GM18508 (cell line): ENCODE data around the gene ZC2HC1B.

ENCODE experiments used
- ATAC-seq: cut with Tn5 transposase; IDR thresholded peaks from one replicate; pipeline ENCODE4 v1.9.1; 2021; ENCODE audit warnings: moderate number of reproducible peaks; ENCODE audit not compliant: insufficient read depth, unreplicated experiment

Gene ZC2HC1B

DNA sequence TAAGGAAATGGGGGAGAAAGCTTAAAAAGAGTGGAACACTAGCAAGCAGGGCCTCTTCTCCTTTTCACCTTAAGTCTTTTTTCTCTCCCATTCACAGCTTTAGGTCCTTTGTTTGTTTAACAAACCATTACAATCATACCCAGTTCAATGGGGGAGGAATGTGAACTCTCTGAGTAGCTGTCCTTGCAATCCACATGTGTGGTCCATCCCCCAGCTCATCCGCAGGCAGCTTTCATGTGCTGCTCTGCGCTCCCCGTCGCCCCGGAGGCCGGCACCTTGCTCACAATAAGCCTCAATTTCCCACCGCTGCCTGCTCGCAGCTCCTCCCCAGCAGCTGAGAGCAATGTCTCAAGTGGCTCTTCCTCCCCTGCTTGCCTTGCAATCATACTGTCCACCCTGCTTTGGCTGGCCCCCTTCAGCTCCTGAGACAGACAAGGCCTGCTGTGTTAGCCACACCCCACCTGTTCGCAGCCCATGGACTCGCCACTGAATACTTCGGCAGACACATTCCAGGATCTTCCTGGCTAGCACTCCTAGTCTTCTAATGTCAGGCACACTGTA, 94.6 kb downstream of the ZC2HC1B start:
- no peak for ATAC-seq

DNA sequence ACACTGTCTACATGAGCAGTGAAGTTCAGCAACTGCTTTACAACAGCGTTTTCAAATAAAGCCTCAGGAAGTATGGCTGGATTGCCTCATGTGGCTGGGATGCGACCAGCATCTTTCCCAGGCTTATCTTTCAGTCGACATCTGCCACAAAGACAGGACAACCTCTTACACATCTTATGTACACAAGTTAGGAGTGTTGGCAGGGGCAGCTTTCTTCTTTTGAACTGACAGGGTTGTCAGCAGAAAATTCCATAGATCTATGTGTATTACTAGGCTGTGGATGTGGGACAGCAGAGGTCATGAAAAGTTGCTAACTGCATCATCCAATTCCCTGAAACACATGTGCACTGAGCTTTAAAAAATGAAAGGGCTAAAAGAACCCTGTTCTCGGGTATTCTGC, 95.7 kb downstream of the ZC2HC1B start:
- no peak for ATAC-seq

DNA sequence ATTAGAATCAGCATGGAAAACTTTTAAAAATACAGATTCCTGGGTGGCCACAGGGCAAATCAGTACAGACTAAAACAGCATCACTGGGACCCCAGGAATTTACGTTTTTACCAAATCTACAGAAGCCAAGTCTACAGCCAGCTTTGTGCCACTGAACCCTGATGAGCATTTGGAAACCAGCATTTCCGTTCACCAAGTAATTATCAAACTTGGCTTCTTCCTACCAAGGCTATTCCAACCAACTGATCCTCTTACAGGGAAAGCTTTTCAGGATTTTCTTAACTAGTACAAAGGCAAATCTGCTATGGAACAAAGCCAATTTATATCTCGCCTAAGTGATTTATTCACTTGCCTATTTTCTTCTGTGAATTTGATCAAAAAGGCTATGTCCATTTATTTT, 96.8 kb downstream of the ZC2HC1B start:
- no peak for ATAC-seq

DNA sequence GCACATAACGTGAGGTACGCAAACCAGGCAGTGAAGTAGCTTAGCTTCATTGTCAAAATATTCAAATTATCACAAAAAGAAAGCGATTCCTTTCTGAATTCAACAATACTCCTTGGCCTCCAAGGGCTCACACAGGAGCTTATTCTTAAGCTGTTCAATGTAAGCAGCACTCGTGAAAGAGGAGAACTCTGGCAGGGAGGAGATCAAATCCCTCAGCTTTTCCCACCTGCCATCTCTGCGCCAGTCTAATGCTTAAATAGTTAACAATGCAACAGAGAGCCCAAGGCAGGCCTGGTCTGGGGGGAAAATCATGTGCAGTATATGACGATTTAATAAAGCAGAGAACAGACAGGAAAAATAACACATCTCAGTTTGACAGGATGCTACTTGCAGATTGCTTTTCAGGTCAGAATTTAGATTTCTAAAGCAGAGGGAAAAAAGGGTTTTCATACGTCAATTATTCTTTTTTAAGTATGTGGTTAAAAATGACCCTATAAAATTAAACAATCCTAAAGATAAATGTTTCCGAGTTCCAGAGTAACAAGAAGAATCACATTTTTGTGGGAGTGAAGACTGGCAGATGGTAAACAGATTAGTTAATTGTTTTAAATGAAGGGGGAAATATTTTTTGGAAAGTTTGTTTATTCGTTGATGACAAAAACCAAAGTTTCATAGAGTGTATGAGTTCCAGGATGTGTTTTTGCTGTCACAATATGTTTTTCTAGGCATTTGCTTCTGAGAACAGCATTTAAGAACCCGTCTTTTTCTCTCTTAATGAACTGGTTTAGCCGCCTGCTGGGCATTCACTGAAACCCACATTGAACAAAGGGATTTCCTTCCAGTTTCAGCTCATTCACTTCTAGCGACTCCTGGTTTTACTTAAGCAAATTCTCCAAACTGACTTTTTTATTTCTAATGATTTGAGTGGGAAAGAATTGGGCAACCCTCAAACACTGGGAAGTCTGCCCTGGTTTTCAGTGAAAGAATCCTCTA, 97.9 kb downstream of the ZC2HC1B start:
- ATAC-seq: no peak

DNA sequence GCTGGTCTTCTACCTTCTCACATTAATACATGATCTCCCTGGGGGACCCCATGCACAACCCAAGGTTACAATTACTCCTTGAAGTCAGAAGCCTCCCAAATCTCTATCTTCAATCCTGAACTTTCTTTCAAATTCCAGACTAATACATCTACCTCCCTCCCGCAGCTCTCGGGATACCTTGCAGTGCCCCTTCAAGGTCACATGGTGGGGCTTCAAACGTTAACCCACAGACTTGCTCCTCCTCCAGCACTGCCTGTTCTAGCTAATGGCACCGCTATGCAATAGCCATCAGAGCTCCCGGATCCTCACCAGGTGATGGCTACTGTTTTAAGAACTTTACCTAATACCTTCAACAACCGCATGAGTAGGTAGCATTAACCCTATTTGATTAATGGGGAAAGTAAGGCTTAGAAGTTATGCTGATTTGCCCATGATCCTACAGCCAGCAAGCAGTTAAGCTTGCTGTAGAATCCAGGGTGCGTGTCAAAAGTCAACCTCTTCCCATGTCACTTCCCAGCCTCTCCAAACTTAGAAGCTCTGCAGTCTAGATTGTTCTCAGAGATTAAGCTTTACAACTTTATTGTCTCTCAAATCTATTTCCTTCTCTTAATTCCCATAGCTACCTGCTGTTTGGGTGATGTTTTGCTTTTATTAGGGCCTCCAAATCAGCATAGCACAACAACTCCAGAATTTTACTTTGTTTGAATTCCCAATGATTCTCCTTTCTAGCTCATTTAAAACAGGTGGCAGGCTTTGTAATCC, 99.1 kb downstream of the ZC2HC1B start:
- ATAC-seq: no peak

DNA sequence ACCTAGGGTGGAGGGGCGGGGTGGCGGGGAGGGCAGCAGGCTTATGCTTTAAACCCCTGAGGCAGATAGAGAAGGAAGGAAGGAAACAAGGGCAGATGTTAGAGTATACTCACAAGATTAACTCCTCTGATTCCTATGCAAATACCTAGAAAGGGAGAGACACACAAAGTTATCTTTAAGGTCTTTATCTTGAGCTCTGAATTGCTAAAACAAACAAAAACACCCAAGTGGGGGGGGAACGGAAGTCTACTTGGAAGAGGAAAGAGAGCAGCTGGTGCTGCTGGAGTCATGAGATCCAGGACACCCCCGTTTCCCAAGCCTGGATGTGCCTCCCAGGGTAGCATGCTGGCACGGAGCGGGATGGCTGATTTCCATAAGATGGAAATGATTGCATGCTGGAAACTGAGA, 100.4 kb downstream of the ZC2HC1B start:
- no peak for ATAC-seq

DNA sequence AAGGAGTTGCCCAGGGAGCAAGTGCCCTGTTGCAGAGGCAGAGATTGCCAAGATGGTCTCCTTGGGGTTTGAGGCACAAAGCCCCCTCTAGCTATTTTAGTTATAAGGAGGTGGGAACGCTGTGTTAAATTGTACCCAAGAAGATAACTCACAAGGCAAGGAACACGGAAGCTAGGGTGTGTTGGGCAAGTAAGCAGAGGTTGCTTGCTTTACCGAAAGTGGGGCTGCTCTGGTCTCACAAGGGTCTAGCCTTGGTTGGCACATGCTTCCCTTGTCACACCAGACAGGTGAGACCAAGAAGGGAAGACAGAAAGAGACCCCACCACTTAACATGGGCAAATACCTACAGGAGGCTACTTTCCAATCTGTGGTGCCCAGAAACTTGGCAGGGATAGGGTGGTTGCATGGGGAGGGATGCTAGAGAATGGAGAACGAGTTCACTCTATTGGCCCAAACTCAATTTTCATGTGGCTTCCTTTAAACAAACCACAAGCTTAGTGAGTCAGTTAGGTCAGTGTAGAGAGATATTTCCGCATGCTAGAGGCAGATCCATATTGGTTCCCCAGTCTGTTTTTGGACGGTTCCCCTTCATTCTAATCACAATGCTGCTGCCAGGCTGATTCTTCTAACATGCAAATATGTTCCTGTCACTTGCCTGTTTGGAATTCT, 101.4 kb downstream of the ZC2HC1B start:
- no peak for ATAC-seq

DNA sequence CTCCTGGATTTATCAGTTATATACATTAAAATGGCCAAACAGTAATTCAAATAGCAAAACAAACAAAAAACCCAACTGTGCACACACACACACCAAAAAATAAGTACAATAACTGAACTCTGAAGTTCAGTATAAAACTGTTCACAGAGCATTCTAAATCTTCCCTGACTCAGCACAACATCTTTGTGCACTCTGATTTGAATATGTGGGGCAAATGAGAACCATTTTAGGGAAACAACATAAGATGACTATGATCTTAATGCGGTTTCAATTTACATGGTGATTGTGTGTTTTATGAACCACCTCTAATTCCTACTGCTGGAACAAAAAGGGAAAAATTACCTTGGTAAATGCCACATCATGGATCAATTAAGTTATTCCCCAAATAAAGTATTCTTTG, 102.0 kb downstream of the ZC2HC1B start:
- ATAC-seq: no peak

DNA sequence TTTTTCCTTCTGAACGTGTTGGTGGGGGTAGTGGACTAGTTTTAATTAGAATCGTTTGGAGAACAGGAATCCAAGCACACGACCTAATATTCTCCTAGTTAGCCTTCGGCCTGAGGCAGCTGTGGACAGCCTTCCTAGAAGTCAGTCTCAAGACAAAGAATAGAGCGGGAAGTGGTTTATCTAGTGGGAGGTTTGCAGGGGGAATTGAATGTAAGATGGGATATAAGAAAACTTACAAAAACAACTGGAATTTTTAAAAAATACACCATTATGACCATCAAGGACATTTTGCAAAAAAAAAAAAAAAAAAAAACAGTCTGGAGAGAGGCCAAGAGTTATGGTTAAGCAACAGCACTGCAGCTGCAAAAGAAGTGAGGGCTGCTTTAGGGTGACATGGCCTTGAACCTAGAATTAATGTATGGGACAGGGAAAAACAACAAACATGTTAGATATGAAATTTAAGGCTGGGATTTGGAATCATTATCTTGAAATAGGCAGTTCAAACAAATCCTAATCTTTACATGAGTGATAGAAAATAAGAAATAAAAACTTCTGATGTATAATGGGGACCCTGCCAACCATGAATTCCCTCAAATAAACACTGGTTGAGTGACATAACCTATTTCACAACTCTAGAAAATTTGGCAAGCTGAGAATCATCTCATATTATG, 103.6 kb downstream of the ZC2HC1B start:
- no peak for ATAC-seq

DNA sequence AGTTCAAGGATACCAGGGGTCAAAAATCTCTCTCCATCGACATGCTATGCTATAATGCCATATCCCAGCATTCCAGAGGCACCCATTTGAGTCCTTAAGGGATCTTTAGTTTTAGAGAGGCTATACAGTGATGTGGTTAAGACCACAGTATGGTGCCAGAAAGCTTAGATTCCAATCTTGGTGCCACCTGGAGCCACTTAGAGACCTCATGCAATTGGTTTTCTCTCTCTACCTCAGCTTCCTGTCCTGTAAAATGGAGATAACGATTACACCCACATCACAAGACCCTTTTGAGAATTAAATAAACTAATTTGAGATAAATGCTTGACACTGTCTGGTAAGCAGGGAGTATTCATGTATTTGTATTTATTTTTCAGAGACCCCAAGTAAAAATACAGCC, 104.8 kb downstream of the ZC2HC1B start:
- no peak for ATAC-seq

DNA sequence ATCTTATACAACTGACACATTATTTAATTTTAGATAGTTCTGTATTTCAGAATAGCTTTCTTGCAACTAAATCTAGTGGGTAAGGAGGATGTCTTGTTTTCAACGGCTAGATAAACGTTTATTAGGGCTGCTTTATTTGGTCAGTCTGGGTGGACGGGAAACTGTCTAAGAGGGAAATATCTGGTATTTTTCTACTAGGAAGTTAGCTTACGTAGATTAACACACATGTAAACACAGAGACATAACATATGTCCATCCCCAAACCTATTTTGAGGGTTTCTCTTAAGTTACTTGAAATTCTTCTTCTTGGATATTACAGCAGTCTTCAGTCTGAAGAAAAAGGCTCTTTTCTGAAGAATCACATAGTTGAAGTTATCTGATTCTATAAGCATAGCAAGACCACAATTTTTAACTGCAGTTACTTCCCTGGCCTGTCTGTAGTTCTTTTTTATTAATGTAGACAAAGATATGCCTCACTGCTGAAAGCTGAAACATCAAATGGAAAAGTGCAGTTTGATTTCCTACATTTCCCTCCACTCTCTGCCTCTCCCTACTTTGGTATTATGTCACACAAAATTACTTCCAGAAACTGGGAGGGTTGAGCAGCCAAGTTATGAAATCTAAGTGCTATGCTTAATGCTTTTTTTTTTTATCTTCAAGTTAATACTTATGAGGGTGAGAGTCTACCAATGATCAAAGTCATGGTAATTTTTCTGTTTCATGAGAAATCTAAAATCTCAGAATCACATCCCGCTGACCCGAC, 106.4 kb downstream of the ZC2HC1B start:
- ATAC-seq: no peak

DNA sequence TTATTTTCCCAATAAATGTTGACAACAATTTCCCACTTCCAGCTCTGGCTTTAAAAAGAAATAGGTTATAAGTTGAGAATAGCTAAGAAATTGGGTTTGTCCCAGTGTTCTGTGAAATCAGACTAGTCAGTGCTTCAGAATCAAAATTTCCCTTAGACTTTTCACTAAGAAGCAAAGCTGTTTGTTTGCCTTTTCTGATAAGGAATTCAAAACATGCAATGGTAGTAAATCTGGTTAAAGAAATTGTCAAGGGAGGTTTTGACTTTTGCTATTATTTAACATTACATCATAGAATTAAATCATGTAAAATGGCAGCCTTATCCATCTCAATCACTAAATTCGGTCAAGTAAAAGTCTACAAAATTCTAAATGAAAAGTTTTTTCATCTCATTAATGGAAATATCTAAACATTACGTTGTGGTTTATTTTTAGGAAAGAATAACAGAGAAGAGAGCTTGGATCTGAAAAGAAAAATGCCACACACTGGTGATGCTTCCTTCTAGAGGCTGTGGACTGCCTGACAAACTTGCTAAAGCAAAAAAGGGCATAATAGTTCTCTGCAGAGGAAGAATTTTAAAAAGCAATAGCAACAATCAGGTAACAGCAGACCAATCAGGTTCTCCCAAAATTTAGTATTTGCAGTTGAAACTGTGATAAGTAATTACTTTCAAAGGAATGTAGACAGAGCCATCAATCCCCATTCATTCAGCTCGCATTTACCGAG, 107.4 kb downstream of the ZC2HC1B start:
- no peak for ATAC-seq

DNA sequence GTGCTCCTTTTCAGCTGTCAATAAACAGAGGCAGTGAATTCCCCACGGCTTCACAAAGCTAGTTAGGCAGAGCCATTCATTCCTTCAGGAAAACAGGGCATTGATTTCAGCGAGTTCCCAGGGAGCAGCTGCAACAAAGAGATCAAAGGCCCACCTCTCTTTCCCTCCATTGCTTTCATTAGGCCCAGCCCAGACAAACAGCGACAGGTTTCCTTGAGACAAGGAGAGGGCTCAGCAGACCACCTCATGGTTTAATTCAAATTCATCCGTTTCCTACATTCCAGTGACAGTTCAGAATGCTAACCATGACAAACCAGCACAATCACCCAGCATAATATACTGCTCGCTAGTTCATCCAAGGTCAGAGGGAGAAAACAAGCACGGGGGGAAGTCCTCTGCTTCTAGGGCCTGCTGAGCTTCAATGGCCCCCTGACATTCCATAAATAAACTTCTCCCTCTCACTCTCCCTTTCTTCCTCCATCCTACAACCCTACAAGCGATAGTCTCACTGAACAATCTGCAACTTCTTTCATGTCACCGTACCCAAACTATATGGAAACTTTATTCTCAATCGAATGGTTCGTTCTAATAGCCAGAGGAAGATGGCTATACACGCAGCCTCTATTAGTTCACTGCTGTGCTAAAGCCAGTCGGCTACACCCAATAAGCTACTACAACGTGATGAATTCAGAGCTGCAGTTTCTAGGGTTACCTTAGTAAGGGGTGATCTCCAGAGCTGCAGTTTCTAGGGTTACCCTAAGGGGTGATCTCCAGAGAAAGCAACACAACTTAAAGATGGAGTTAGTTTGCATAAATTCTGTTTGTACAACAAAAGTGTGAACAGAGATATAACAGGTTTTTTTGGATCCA, 109.1 kb downstream of the ZC2HC1B start:
- ATAC-seq: no peak

DNA sequence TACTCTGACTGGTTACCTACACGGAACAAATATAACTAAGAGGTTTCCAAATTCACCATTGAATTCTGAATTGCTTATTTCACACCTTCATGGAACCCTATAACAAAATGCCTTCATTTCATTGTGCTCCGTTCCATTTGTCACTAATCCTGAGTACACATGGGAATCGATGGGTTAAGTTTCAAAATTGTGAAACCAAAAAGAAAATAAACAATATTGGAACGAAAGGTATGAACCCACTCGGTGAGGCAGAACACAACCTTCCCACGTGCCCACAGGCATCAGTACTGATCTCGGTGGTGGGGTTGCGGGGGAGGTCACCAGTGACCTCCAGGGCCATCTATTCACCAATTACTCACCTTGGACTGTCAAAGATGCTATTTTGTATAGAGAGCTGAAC, 109.8 kb downstream of the ZC2HC1B start:
- ATAC-seq: no peak

DNA sequence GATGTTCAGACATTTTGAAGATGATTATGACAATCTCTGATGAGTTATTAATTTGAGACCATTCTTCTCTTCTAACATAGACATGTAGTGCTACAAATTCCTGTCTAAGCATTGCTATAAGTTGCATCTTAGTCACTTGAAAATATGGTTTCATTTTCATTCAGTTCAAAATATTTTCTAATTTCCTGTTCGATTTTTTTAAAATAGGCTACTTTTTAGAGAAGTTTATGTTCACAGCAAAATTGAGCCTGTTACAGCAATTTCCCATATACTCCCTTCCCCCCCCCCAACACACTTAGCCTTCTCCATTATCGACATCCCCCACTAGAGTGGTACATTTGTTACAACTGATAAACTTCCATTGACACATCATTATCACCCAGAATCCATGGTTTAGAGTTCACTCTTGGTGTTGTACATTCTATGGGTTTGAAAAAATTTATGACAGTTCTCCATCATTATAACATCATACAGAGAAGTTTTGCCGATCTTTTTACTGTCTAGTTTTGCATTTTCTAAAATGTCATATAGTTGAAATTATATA, 112.6 kb downstream of the ZC2HC1B start:
- ATAC-seq: no peak

DNA sequence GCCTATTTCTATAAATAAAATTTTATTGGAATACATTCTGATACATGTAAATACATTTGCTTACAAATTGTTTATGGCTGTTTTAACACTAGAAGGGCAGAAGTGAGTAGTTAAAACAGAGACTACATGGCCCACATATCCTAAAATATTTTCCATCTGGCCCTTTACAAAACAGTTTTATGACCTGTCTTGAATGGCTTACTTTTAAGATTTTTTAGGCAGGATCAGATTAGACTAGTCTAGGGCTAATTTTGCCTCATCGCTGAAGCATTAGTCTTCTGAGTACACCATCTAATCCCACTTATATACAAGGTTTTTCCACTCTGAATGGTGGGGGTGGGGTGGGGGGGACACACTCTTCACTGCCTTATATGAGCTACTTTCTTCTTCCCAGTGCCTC, 116.6 kb downstream of the ZC2HC1B start:
- no peak for ATAC-seq

DNA sequence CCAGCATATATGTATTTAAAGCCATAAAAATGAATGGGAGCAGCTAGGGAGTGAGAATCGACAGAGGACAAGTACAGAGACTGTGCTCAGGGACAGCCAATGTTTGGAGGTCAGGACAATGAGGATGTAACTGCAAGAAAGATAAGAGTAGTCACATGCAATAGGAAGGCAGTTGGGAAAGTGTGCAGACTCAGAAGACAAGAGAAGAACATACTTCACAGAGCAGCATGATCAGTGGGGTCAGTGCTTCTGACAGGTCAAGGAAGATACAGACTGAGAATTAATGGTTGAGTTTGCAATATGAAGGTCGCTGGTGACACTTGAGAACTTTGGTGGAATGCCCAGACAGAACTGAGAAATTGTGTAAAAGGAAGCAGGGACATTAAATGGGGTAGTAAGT, 118.7 kb downstream of the ZC2HC1B start:
- no peak for ATAC-seq

DNA sequence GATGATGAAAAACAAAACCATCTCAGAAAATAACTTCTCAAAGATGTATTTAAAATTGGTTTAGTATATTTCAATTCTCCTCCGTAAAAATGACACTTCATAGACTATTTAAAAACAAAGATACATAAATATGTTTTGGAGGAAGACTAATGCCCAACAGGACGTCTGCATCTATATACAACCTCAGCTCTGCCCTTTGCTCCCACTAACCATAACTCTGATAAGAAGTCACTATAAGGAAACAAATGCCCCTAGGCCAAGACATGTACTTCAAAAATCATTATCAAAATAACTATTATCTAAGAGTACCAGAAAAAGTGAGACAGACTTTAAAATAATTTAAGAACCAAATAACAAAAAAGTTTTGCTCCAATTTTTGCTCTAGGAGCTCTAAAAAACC, 120.4 kb downstream of the ZC2HC1B start:
- no peak for ATAC-seq
